Right lobe of liver (tissue), 4 donors: ENCODE measurements around the gene PLA2G2C.

Experiments
- CTCF ChIP-seq, 4 donors: fragments of 200-600 bp in 3 of 4; fragments of 450-650 bp in 1 of 4; IDR thresholded peaks; one replicate each; pipeline versions ENCODE4 v1.5.1 to v1.8.0; 2016 to 2022; ENCODE audit warnings: antibody characterized with exemption in 4 of 4, mild to moderate bottlenecking in 2 of 4
- POLR2A ChIP-seq: fragments of 450-650 bp; IDR thresholded peaks from one replicate; pipeline ENCODE4 v1.6.1; 2017; ENCODE audit warnings: antibody characterized with exemption, mild to moderate bottlenecking
- donor health status: DM: no; HTN: no; CAD: no.
- donor health status: DM: no; HTN: no; CAD: no.
- donor health status: DM: no; HTN: yes; CAD: no.

- TF ChIP-seq CTCF (IDR thresholded peaks at IDR 0.05) (no peak), POLR2A (no peak)
These were observed 19.2 kb downstream of the PLA2G2C start for GRCh38 chr1:20167126-20167525.
